Hematopoietic multipotent progenitor cell treated with erythropoietin and hydrocortisone succinate and interleukin-3 and kit ligand, for 4 days (in vitro differentiated cells): ENCODE measurements around the gene KRTAP10-7.
A peak's percentile ranks its signal among the peaks of the same experiment; 100 is the strongest.
"Not testable (repeated sequence)": the region's sequence is repeated elsewhere in the genome, so short reads cannot be mapped to it uniquely, and the experiment has no call there.

Experiments used
- DNase-seq: peaks from one replicate; pipeline ENCODE4 v3.0.0-alpha.2; 2015

KRTAP10-7 gene, protein sequence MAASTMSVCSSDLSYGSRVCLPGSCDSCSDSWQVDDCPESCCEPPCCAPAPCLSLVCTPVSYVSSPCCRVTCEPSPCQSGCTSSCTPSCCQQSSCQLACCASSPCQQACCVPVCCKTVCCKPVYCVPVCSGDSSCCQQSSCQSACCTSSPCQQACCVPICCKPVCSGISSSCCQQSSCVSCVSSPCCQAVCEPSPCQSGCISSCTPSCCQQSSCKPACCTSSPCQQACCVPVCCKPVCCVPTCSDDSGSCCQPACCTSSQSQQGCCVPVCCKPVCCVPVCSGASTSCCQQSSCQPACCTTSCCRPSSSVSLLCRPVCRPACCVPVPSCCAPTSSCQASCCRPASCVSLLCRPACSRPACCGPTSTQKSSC

GRCh38 chr21:44600118-44600978, at the start of gene KRTAP10-7:
Gene KRTAP10-7, plus strand, starts transcription at chr21:44600597. Its CDS starts 25 bp downstream, at chr21:44600622.
- DNase-seq: not testable (repeated sequence)

GRCh38 chr21:44550807-44551206, 49.6 kb upstream of the KRTAP10-7 start:
- DNase-seq: no peak

DNA sequence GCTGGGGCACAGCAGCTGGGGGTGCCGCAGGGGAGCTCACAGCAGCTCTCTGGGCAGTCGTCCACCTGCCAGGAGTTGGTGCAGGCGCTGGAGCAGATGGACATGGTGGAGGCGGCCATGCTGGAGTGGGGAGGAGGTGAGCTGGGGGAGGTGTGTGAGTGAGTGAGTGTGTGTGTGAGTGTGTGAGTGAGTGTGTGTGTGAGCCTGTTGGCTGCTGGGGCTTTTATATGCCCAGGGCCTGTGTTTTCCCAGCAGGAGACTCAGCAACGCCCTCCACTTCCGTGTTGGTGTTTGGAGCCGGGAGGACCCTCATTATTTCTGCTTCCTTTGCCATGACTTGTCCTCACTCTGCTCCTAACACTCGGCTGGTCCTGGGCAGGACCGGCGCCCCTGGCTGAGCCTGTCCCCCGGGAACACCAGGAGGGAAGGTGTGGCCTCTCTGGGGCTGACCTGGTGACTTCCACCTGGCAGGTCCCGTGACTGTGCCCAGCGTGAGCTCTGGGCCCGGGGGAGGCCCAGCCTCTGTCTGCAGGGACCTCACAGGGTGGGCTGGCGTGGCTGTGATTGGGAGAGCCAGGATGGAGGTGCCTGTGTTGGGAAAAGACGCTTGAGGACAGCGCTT, 48.9 kb upstream of the KRTAP10-7 start, which contains the start of gene KRTAP10-2:
Gene KRTAP10-2, minus strand, starts transcription at position 166 of the 622 bp plus-strand sequence. Its CDS starts 47 bp downstream, at position 119.
- DNase-seq: no peak

- DNase-seq: no peak
Measured at GRCh38 chr21:44552136-44552535, 48.3 kb upstream of the KRTAP10-7 start.

DNA sequence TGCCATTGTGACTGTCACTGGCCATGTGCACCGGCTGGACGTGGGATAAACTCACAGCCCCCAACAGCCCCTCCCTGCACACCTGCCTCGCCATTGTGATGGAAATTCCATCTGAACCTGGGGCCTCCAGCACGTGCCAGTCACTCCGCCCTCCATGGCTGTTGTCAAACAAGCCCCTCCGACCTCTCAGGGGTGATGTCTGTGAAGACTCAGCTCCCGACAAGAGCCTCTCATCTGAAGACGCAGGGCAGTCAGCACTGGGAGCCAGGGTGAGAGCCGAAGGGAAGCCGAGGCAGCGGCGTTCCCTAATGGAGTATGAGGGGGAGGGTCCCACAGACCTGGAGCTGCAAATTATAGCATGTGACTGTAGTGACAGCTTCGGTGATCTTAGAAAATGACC, 47.7 kb upstream of the KRTAP10-7 start:
- no peak for DNase-seq

GRCh38 chr21:44555200-44555875, 45.1 kb upstream of the KRTAP10-7 start:
- DNase-seq: no peak

DNA sequence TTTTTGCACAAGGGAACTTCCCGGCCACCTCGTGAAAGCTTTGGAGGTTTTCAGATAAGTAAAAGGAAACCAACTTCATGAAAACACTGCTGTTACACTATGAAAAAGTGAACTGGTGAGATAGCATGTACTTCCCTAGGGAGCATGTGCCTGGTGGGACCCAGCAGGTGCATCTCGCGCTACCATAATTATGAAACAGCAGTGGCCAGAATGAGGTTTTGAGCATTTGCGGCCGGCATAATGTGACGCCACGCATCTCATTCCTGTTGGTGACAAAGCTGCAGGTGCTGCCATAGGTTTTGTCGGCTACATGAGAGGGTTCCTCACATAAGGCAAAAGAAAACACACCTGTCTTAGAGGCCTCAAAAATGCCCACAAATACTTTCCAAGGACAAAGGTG, 43.5 kb upstream of the KRTAP10-7 start:
- DNase-seq: no peak

- DNase-seq: no peak
Measured at GRCh38 chr21:44557491-44558328, 42.7 kb upstream of the KRTAP10-7 start.

DNA sequence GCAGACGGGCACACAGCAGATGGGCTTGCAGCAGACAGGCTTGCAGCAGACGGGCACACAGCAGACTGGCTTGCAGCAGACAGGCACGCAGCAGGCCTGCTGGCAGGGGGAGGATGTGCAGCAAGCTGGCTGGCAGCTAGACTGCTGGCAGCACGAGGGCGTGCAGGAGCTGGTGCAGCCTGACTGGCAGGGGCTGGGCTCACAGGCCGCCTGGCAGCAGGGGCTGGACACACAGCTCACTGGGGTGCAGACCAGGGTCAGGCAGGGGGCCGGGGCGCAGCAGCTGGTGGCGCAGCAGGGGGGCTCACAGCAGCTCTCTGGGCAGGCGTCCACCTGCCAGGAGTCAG, 42.1 kb upstream of the KRTAP10-7 start:
- not testable (repeated sequence) for DNase-seq

- DNase-seq: no peak
Measured at GRCh38 chr21:44558695-44559094, 41.7 kb upstream of the KRTAP10-7 start, which contains the start of gene KRTAP10-3. Gene KRTAP10-3, minus strand, starts transcription at chr21:44558795. Its CDS starts 80 bp downstream, at chr21:44558715.

- no peak for DNase-seq
Measured at GRCh38 chr21:44564099-44564498, 36.3 kb upstream of the KRTAP10-7 start.

DNA sequence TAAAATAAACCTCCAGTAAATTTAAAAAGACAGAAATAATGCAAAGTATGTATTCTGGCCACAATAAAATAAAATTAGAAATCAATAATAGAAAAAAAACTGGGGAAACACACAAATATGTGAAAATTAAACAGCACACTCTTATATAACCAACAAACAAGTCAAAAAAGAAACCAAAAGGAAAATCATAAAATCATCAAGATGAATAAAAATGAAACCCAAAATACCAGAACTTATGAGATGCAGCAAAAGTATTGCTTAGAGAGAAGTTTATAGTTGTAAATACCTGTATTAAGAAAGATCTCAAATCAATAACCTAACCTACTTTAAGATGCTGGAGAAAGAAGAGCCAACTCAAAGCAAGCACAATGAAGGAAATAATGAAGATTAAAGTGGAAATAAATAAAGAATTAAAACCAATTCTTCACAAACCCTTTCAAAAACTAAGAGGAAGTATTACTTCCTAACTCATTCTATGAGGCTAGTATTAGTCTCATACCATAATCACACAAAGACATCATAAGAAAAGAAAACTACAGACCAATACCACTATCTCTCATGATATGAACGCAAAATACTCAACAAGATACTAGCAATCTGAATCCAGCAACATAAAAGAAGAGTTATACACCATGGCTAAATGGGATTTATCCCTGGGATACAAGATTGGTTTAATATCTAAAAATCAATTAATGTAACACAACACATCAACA, 35.4 kb upstream of the KRTAP10-7 start:
- no peak for DNase-seq

- peak; percentile 48 for DNase-seq
Measured at GRCh38 chr21:44566403-44566802, 34.0 kb upstream of the KRTAP10-7 start.

DNA sequence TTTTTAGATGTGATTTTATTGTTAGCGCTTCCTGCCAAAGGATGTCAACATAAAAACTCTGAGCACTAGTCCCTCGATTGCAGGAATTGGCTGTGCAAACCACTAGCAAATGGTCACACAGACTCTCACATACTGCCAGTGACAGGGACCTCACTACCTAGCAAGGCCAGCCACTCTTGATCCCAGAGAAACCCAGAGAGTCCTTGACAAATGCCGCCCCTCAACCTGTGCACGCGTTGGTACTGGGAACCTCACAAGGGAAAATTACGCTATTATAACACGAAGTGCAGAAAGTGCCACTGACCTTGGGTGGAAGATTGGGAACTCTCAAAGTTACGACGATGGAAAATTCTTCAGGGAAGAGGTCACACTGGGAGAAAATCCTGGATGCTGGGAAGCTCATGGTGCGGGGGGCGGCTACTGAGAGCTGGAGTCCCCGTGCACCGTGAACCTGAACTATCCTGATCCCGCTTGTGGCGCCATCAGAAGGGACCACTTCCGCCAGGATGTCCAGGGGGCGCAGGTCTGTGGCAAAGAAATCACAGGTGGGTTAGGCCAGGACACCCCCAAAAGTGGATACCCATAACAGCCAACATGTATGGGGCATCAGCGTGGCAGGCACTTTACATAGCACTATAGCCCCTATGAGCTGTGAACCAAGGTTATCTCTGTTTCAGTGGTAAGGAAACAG, 32.8 kb upstream of the KRTAP10-7 start:
- DNase-seq: no peak

GRCh38 chr21:44568261-44568660, 32.1 kb upstream of the KRTAP10-7 start:
- DNase-seq: no peak

- DNase-seq: no peak
Measured at GRCh38 chr21:44568667-44569556, 31.5 kb upstream of the KRTAP10-7 start.

GRCh38 chr21:44569861-44570517, 30.4 kb upstream of the KRTAP10-7 start:
- DNase-seq: no peak

DNA sequence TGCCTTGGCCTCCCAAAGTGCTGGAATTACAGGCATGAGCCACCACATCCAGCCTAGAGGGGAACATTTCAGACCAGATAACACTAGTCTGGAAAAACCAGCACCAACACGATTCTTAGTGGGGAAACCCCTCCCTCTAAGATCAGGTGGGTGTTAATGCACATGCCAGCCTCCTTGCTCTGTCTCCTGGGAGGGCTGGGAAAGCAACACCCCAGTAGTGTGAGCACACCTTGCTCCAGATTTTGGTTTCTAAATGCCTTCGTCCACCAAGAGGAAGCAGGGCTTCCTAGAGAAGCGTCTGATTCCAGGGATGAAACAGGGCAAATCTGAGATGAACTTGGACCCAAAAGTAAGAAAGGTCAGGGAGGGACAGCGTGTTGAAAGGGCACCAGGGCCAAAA, 29.1 kb upstream of the KRTAP10-7 start:
- no peak for DNase-seq
